CD14-positive monocyte (primary cell): ENCODE data around the gene PTPRN2. TPM values are rescaled to one million over a fixed set of nuclear protein-coding genes. Genes with fewer than 3 reads are reported as not detected.

Experiments
- DNase-seq, 3 donors: peaks; one replicate each; pipeline ENCODE4 v3.0.0-alpha.2; 2011 to 2022
- H2AFZ ChIP-seq: 2 replicates; pipeline ENCODE4 v1.6.0; 2012; ENCODE audit warnings: mild to moderate bottlenecking, low read depth, low read length, inconsistent platforms; ENCODE audit not compliant: insufficient read depth, poor library complexity, severe bottlenecking
- H3K27ac ChIP-seq, 2 donors: 1 replicate in 1 of 2; 2 replicates in 1 of 2; pipeline ENCODE4 v1.5.1; 2012 to 2013; ENCODE audit warnings: low read length in 2 of 2, control low read depth in 1 of 2, inconsistent platforms in 1 of 2, low read depth in 1 of 2, mild to moderate bottlenecking in 1 of 2
- H3K27me3 ChIP-seq, 2 donors: one replicate each; pipeline versions ENCODE4 v1.6.0 to v1.6.1; 2011 to 2013; ENCODE audit warnings: low read length in 2 of 2; ENCODE audit not compliant: control insufficient read depth in 2 of 2, insufficient read depth in 2 of 2
- H3K36me3 ChIP-seq, 2 donors: replicated peaks in 1 of 2; 1 replicate in 1 of 2; 2 replicates in 1 of 2; pipeline versions ENCODE4 v1.5.1 to v1.6.1; 2012 to 2013; ENCODE audit warnings: low read length in 2 of 2, control low read depth in 1 of 2, inconsistent platforms in 1 of 2, mild to moderate bottlenecking in 1 of 2; ENCODE audit not compliant: insufficient read depth in 2 of 2, control insufficient read depth in 1 of 2
- H3K4me1 ChIP-seq, 2 donors: 1 replicate in 1 of 2; 2 replicates in 1 of 2; pipeline versions ENCODE4 v1.5.1 to v1.6.1; 2012 to 2013; ENCODE audit warnings: low read length in 2 of 2, control low read depth in 1 of 2, inconsistent platforms in 1 of 2, mild to moderate bottlenecking in 1 of 2, moderate library complexity in 1 of 2; ENCODE audit not compliant: insufficient read depth in 2 of 2, control insufficient read depth in 1 of 2
- H3K4me2 ChIP-seq: replicated peaks from 2 replicates; pipeline ENCODE3; 2012; ENCODE audit warnings: low read length, moderate library complexity, mild to moderate bottlenecking; ENCODE audit not compliant: poor library complexity, severe bottlenecking; ENCODE audit errors: extremely low read depth
- H3K4me3 ChIP-seq, 3 experiments: fragments of 200-600 bp in 1 of 3; sonication (generic) in 1 of 3; replicated peaks in 1 of 3; 1 replicate in 2 of 3; 2 replicates in 1 of 3; pipeline ENCODE4 v1.5.1; 2011 to 2013; ENCODE audit warnings: low read length in 3 of 3, mild to moderate bottlenecking in 3 of 3, control low read depth in 2 of 3, low read depth in 2 of 3, inconsistent platforms in 1 of 3, moderate library complexity in 1 of 3
- H3K79me2 ChIP-seq: 2 replicates; pipeline ENCODE4 v1.6.0; 2012; ENCODE audit warnings: mild to moderate bottlenecking, control low read depth, inconsistent platforms, low read length, moderate library complexity; ENCODE audit not compliant: insufficient read depth
- H3K9ac ChIP-seq: 2 replicates; pipeline ENCODE4 v1.6.0; 2017; ENCODE audit warnings: low read length, mild to moderate bottlenecking; ENCODE audit not compliant: insufficient read depth, poor library complexity, severe bottlenecking
- H3K9me3 ChIP-seq, 2 donors: replicated peaks in 1 of 2; 1 replicate in 1 of 2; 2 replicates in 1 of 2; pipeline versions ENCODE4 v1.5.1 to v1.6.1; 2012 to 2013; ENCODE audit warnings: low read length in 2 of 2, control low read depth in 1 of 2; ENCODE audit not compliant: control insufficient read depth in 1 of 2, insufficient read depth in 1 of 2
- H4K20me1 ChIP-seq: 2 replicates; pipeline ENCODE4 v1.6.0; 2012; ENCODE audit warnings: mild to moderate bottlenecking, low read length, control low read depth, moderate library complexity; ENCODE audit not compliant: insufficient read depth
- H3K27ac Mint-ChIP-seq, 7 donors: one replicate each; pipeline ENCODE4 v1.8.0; 2020; ENCODE audit warnings: mild to moderate bottlenecking in 7 of 7, mixed read lengths in 7 of 7, moderate library complexity in 6 of 7, inconsistent platforms in 2 of 7
- H3K27me3 Mint-ChIP-seq, 3 donors: one replicate each; pipeline ENCODE4 v1.8.0; 2021 to 2022; ENCODE audit warnings: low read depth in 3 of 3, mild to moderate bottlenecking in 3 of 3, mixed read lengths in 3 of 3, moderate library complexity in 3 of 3, inconsistent platforms in 1 of 3
- H3K36me3 Mint-ChIP-seq, 2 donors: one replicate each; pipeline ENCODE4 v1.8.0; 2020; ENCODE audit warnings: mixed read lengths in 2 of 2, inconsistent platforms in 1 of 2, mild to moderate bottlenecking in 1 of 2
- H3K4me1 Mint-ChIP-seq: one replicate; pipeline ENCODE4 v1.8.0; 2020; ENCODE audit warnings: mild to moderate bottlenecking, mixed read lengths
- H3K4me3 Mint-ChIP-seq, 2 donors: one replicate each; pipeline ENCODE4 v1.8.0; 2020; ENCODE audit warnings: mild to moderate bottlenecking in 2 of 2, mixed read lengths in 2 of 2, moderate library complexity in 1 of 2
- H3K9me3 Mint-ChIP-seq, 7 donors: one replicate each; pipeline ENCODE4 v1.8.0; 2020 to 2022; ENCODE audit warnings: mixed read lengths in 7 of 7, mild to moderate bottlenecking in 6 of 7, moderate library complexity in 6 of 7, inconsistent platforms in 2 of 7
- WGBS: methylation state at CpG from one replicate; pipeline ENCODE4 v1.1.5; 2013; ENCODE audit warnings: missing lambda C conversion rate; ENCODE audit not compliant: insufficient coverage; 5-methylcytosine and 5-hydroxymethylcytosine counted together
- intact Hi-C, 2 donors: fragments of 100-400 bp; cut with micrococcal nuclease; formaldehyde crosslinking; loops; one replicate each; pipeline versions ENCODE4 v1.15.0 to v1.15.1; 2023
- polyA plus RNA-seq, 3 donors: library from polyadenylated mRNA; depleted of rRNA in 1 of 3; unstranded in 2 of 3; stranded (reverse) in 1 of 3; fragments of 300-500 nt in 2 of 3; fragments of >200 nt in 1 of 3; fragmentation: Illumina TruSeq in 2 of 3; gene quantifications; 1 replicate in 2 of 3; 2 replicates in 1 of 3; pipeline ENCODE4 v1.2.3, GENCODE V29; 2012 to 2021
- TF ChIP-seq, protein P1 (sequence below): fragments of 200-600 bp; IDR thresholded peaks from one replicate; pipeline ENCODE4 v1.8.0; 2022; ENCODE audit warnings: antibody characterized with exemption, mild to moderate bottlenecking

The PTPRN2 gene
- polyA plus RNA-seq, 3 donors, result 0.25 to 1.4 (median 0.97) TPM

GRCh38 chr7:157830331-157830730 is 757.3 kb downstream of the PTPRN2 start:
- 97% methylated on average over 6 of the region's 13 CpGs for WGBS
- H3K9me3 Mint-ChIP-seq, result peaks cover 0 to 3% (median 0%) of the 10 kb centered on the region in 7 donors
- Histone ChIP-seq H3K9me3 (peaks cover 0 to 5% of the 10 kb centered on the region in 2 donors), H3K4me2 (no peak overlapping the region), H4K20me1 (no peaks in the 10 kb centered on the region), H3K79me2 (no peaks in the 10 kb centered on the region), H3K27me3 (no peaks in the 10 kb centered on the region), H3K27ac (no peak overlapping the region), H2AFZ (no peak overlapping the region), H3K4me1 (no peaks in the 10 kb centered on the region), H3K4me3 (no peak overlapping the region), H3K9ac (no peak overlapping the region), H3K36me3 (no peaks in the 10 kb centered on the region)
- H3K4me1 Mint-ChIP-seq, result peaks cover 3% of the 10 kb centered on the region
- H3K27me3 Mint-ChIP-seq, result peaks cover 4 to 6% (median 4%) of the 10 kb centered on the region in 3 donors
- intact Hi-C loops, result no loop called here
- TF ChIP-seq, protein P1, sequence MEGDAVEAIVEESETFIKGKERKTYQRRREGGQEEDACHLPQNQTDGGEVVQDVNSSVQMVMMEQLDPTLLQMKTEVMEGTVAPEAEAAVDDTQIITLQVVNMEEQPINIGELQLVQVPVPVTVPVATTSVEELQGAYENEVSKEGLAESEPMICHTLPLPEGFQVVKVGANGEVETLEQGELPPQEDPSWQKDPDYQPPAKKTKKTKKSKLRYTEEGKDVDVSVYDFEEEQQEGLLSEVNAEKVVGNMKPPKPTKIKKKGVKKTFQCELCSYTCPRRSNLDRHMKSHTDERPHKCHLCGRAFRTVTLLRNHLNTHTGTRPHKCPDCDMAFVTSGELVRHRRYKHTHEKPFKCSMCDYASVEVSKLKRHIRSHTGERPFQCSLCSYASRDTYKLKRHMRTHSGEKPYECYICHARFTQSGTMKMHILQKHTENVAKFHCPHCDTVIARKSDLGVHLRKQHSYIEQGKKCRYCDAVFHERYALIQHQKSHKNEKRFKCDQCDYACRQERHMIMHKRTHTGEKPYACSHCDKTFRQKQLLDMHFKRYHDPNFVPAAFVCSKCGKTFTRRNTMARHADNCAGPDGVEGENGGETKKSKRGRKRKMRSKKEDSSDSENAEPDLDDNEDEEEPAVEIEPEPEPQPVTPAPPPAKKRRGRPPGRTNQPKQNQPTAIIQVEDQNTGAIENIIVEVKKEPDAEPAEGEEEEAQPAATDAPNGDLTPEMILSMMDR, result no peak
- H3K27ac Mint-ChIP-seq, result no peak overlapping the region
- DNase-seq, result no peak
- no peak overlapping the region for H3K4me3 Mint-ChIP-seq
- no peaks in the 10 kb centered on the region for H3K36me3 Mint-ChIP-seq

GRCh38 chr7:157829491-157829890 is 758.1 kb downstream of the PTPRN2 start:
- no peak for DNase-seq
- Histone ChIP-seq H3K4me2 (no peak overlapping the region), H3K27me3 (no peaks in the 10 kb centered on the region), H3K9me3 (peaks cover 0 to 5% of the 10 kb centered on the region in 2 donors), H4K20me1 (no peaks in the 10 kb centered on the region), H3K4me1 (no peaks in the 10 kb centered on the region), H3K27ac (no peak overlapping the region), H3K79me2 (no peaks in the 10 kb centered on the region), H2AFZ (no peak overlapping the region), H3K36me3 (no peaks in the 10 kb centered on the region), H3K4me3 (no peak overlapping the region), H3K9ac (no peak overlapping the region)
- H3K9me3 Mint-ChIP-seq, result peaks cover 0 to 3% (median 0%) of the 10 kb centered on the region in 7 donors
- intact Hi-C loops, result loop anchor here in 1 of 2 donors (10.0 kb wide), 1 partner anchor 45 kb away; no protein-coding TSS in a partner anchor
- WGBS, result 96% methylated on average over 15 of the region's 15 CpGs
- peaks cover 3 to 5% (median 4%) of the 10 kb centered on the region in 3 donors for H3K27me3 Mint-ChIP-seq
- no peaks in the 10 kb centered on the region for H3K36me3 Mint-ChIP-seq
- TF ChIP-seq, protein P1, result no peak
- H3K4me3 Mint-ChIP-seq, result no peak overlapping the region
- H3K27ac Mint-ChIP-seq, result no peak overlapping the region
- H3K4me1 Mint-ChIP-seq, result peaks cover 3% of the 10 kb centered on the region
